ENCODE measurements around the gene PDXK. TPM values are rescaled to one million over a fixed set of nuclear protein-coding genes. Genes with fewer than 3 reads are reported as not detected.

PDXK gene
- total and polyA plus RNA-seq, 2 of the 13 experiments (the other 11 are each of a cell fraction or from before 2014, with no cell fraction given), result 114 to 184 TPM

- TF ChIP-seq REXO4 (CRISPR knock-in tag; IDR thresholded peaks at IDR 0.05; ENCODE audit: borderline replicate concordance), result no peak
- no peak for TF ChIP-seq ADNP (CRISPR knock-in tag; IDR thresholded peaks at IDR 0.05)
- peak; percentile 69; the same call in 1 of the 2 replicates for TF ChIP-seq ZNF274 (CRISPR knock-in tag; IDR thresholded peaks at IDR 0.05)
- TF ChIP-seq SALL1 (CRISPR knock-in tag; IDR thresholded peaks at IDR 0.05), result peak; percentile 49
- no peak for TF ChIP-seq ARID2 (CRISPR knock-in tag; IDR thresholded peaks at IDR 0.05; ENCODE audit: borderline replicate concordance)
- TF ChIP-seq ZNF746 (CRISPR knock-in tag; IDR thresholded peaks at IDR 0.05), result no peak
- TF ChIP-seq, protein P1, sequence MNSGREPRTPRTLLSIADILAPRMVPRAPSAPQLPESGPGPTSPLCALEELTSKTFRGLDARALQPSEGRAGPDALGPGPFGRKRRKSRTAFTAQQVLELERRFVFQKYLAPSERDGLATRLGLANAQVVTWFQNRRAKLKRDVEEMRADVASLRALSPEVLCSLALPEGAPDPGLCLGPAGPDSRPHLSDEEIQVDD (CRISPR knock-in tag; IDR thresholded peaks at IDR 0.05; ENCODE audit: borderline replicate concordance), result no peak
- TF ChIP-seq, protein P2, sequence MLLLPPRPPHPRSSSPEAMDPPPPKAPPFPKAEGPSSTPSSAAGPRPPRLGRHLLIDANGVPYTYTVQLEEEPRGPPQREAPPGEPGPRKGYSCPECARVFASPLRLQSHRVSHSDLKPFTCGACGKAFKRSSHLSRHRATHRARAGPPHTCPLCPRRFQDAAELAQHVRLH (CRISPR knock-in tag; IDR thresholded peaks at IDR 0.05; ENCODE audit: borderline replicate concordance, low read depth), result no peak
- TF ChIP-seq HOMEZ (CRISPR knock-in tag; IDR thresholded peaks at IDR 0.05; ENCODE audit: low read depth), result no peak
- TF ChIP-seq GTF2F1 (IDR thresholded peaks at IDR 0.05; ENCODE audit: low read length), result no peak
- TF ChIP-seq ZNF883 (CRISPR knock-in tag; IDR thresholded peaks at IDR 0.05; ENCODE audit: not compliant biosample characterization), result peak; percentile 30
- no peak for TF ChIP-seq LCORL (IDR thresholded peaks at IDR 0.05)
- peak; percentile 81; the same call in 1 of the 2 replicates for TF ChIP-seq LCORL (CRISPR knock-in tag; IDR thresholded peaks at IDR 0.05)
- no peak for TF ChIP-seq SP140L (CRISPR knock-in tag; IDR thresholded peaks at IDR 0.05; ENCODE audit: borderline replicate concordance)
- TF ChIP-seq NPAS2 (CRISPR knock-in tag; IDR thresholded peaks at IDR 0.05; ENCODE audit: borderline replicate concordance), result no peak
- no peak for TF ChIP-seq DZIP1 (CRISPR knock-in tag; IDR thresholded peaks at IDR 0.05)
- no peak for TF ChIP-seq ZNF263 (CRISPR knock-in tag; IDR thresholded peaks at IDR 0.05)
- no peak for TF ChIP-seq THAP11 (CRISPR knock-in tag; IDR thresholded peaks at IDR 0.05)
- TF ChIP-seq ZBTB8A (CRISPR knock-in tag; IDR thresholded peaks at IDR 0.05; ENCODE audit: borderline replicate concordance, low read depth), result no peak
- TF ChIP-seq POGK (CRISPR knock-in tag; conservative IDR thresholded peaks at IDR 0.05), result no peak
- TF ChIP-seq RELA (CRISPR knock-in tag; IDR thresholded peaks at IDR 0.05), result no peak
- TF ChIP-seq ZNF510 (CRISPR knock-in tag; IDR thresholded peaks at IDR 0.05; ENCODE audit: low read depth), result no peak
- no peak for TF ChIP-seq ZNF496 (CRISPR knock-in tag; IDR thresholded peaks at IDR 0.05; ENCODE audit: insufficient replicate concordance)
- no peak for TF ChIP-seq NFATC3 (CRISPR knock-in tag; IDR thresholded peaks at IDR 0.05)
Observed at GRCh38 chr21:43810505-43811261, 91.8 kb downstream of the PDXK start (continued).

Measured in HepG2 (cell line).